Epithelial cell of prostate (primary cell): ENCODE data around the gene SNUPN.
A peak's percentile ranks its signal among the peaks of the same experiment; 100 is the strongest.
"Not testable (repeated sequence)": the region's sequence is repeated elsewhere in the genome, so short reads cannot be mapped to it uniquely, and the experiment has no call there.

Experiments used
- DNase-seq: peaks from one replicate; pipeline ENCODE4 v3.0.0-alpha.2; 2011; ENCODE audit warnings: low read depth, low spot score
- H3K27ac ChIP-seq: fragments of 450-650 bp; 2 replicates; pipeline ENCODE4 v1.5.1; 2017; ENCODE audit warnings: mild to moderate bottlenecking

Gene SNUPN

GRCh38 chr15:75589071-75589470 lies 36.5 kb downstream of the SNUPN start:
- no peak overlapping the region for H3K27ac ChIP-seq
- no peak for DNase-seq

GRCh38 chr15:75586422-75586821 lies 39.1 kb downstream of the SNUPN start:
- H3K27ac ChIP-seq, DNase-seq: not testable (repeated sequence)

GRCh38 chr15:75584121-75584520 lies 41.4 kb downstream of the SNUPN start:
- no peak overlapping the region for H3K27ac ChIP-seq
- DNase-seq = no peak

- no peak overlapping the region for H3K27ac ChIP-seq
- DNase-seq = no peak
Measured at GRCh38 chr15:75583701-75584100, 41.8 kb downstream of the SNUPN start.

GRCh38 chr15:75582943-75583342 lies 42.6 kb downstream of the SNUPN start:
- DNase-seq, H3K27ac ChIP-seq: not testable (repeated sequence)

- DNase-seq = no peak
- H3K27ac ChIP-seq = peak within 1 kb of the TSS; percentile 78
Measured at GRCh38 chr15:75578948-75579920, 46.3 kb downstream of the SNUPN start, which contains the start of gene PTPN9. PTPN9 (minus strand) TSS chr15:75579315; CDS start chr15:75578776, 539 bp downstream.

- H3K27ac ChIP-seq = peak overlapping the region; percentile 78
- DNase-seq = no peak
Measured at GRCh38 chr15:75578173-75578947, 47.2 kb downstream of the SNUPN start.

- DNase-seq = no peak
- H3K27ac ChIP-seq = peak overlapping the region; percentile 78
Measured at GRCh38 chr15:75577401-75578172, 47.9 kb downstream of the SNUPN start.

GRCh38 chr15:75573648-75574384 lies 51.7 kb downstream of the SNUPN start:
- H3K27ac ChIP-seq = peak overlapping the region; percentile 64

GRCh38 chr15:75570126-75570845 lies 55.2 kb downstream of the SNUPN start:
- DNase-seq = no peak
- no peak overlapping the region for H3K27ac ChIP-seq

More at GRCh38 chr15:75573648-75574384, 51.7 kb downstream of the SNUPN start:
- DNase-seq = no peak

- H3K27ac ChIP-seq = peak overlapping the region; percentile 23
- DNase-seq = no peak
Measured at GRCh38 chr15:75565062-75565970, 60.2 kb downstream of the SNUPN start.

- no peak overlapping the region for H3K27ac ChIP-seq
- DNase-seq = no peak
Measured at GRCh38 chr15:75561888-75562287, 63.6 kb downstream of the SNUPN start.

GRCh38 chr15:75559360-75559759 lies 66.2 kb downstream of the SNUPN start:
- not testable (repeated sequence) for H3K27ac ChIP-seq

GRCh38 chr15:75558955-75559354 lies 66.6 kb downstream of the SNUPN start:
- not testable (repeated sequence) for DNase-seq, H3K27ac ChIP-seq

More at GRCh38 chr15:75559360-75559759, 66.2 kb downstream of the SNUPN start:
- DNase-seq = not testable (repeated sequence)

GRCh38 chr15:75554717-75555116 lies 70.8 kb downstream of the SNUPN start:
- H3K27ac ChIP-seq = no peak overlapping the region
- DNase-seq = no peak

- no peak overlapping the region for H3K27ac ChIP-seq
- DNase-seq = no peak
Measured at GRCh38 chr15:75553659-75554058, 71.9 kb downstream of the SNUPN start.

- DNase-seq = no peak
- H3K27ac ChIP-seq = no peak overlapping the region
Measured at GRCh38 chr15:75551091-75551490, 74.4 kb downstream of the SNUPN start.
